Skeletal muscle satellite cell (primary cell): ENCODE data around the gene NEK1.

Experiments
- H3K27me3 ChIP-seq: 2 replicates; pipeline ENCODE4 v1.7.0; 2013; ENCODE audit warnings: low read length; ENCODE audit not compliant: control insufficient read depth, insufficient read depth
- H3K36me3 ChIP-seq: 2 replicates; pipeline ENCODE4 v1.7.0; 2013; ENCODE audit warnings: mild to moderate bottlenecking, control low read depth, low read length; ENCODE audit not compliant: insufficient read depth
- H3K4me1 ChIP-seq: 2 replicates; pipeline ENCODE4 v1.7.0; 2013; ENCODE audit warnings: low read length; ENCODE audit not compliant: control insufficient read depth, insufficient read depth
- H3K4me2 ChIP-seq: 2 replicates; pipeline ENCODE4 v1.7.0; 2013; ENCODE audit warnings: mild to moderate bottlenecking, low read length
- H3K4me3 ChIP-seq: 2 replicates; pipeline ENCODE4 v1.7.0; 2013; ENCODE audit warnings: low read length
- H3K9ac ChIP-seq: 2 replicates; pipeline ENCODE4 v1.7.0; 2013; ENCODE audit warnings: mild to moderate bottlenecking, low read depth, low read length, moderate library complexity
- H3K9me3 ChIP-seq: replicated peaks from 2 replicates; pipeline ENCODE4 v1.7.0; 2013; ENCODE audit warnings: mild to moderate bottlenecking, control low read depth, low read length

NEK1 gene

DNA sequence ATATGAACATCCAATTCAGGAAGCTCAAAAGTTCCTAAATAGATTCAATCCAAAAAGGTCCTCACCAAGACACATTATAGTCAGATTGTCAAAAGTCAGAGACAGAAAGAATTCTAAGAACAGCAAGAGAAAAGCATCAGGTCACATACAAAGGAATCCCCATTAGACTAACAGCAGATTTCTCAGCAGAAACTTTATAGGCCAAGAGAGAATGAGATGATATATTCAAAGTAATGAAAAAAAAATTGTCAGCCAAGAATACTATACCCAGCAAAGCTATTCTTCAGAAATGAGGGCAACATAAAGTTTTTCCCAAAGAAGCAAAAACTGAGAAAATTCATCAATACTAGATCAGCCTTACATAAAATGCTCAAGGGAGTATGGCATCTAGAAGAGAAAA is 235.0 kb downstream of the NEK1 start:
- Histone ChIP-seq H3K36me3 (no peaks in the 10 kb centered on the region), H3K4me3 (no peak overlapping the region), H3K4me2 (no peak overlapping the region), H3K9me3 (peaks cover 21% of the 10 kb centered on the region), H3K4me1 (no peaks in the 10 kb centered on the region), H3K27me3 (no peaks in the 10 kb centered on the region), H3K9ac (no peak overlapping the region)

DNA sequence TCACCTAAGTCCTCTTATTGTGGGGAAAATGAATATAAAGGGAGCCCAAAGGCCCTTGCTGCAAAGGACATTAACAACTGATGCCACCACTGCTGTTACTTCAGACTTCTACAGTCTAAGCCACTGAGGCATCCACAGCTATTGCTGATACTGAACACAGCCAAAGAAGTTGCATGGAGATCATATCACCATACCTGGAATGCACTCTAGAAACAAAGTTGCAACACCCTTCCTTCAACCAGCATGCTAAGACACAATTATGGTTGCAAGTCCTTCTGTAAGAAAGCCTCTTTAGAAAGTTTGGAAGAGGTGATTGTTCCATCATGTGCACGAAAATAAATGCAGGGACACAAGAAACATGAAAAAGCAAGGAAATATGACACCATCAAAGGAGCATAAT is 236.0 kb downstream of the NEK1 start:
- Histone ChIP-seq H3K9me3 (peaks cover 19% of the 10 kb centered on the region), H3K36me3 (no peaks in the 10 kb centered on the region), H3K4me2 (no peak overlapping the region), H3K9ac (no peak overlapping the region), H3K4me1 (no peaks in the 10 kb centered on the region), H3K27me3 (no peaks in the 10 kb centered on the region), H3K4me3 (no peak overlapping the region)

DNA sequence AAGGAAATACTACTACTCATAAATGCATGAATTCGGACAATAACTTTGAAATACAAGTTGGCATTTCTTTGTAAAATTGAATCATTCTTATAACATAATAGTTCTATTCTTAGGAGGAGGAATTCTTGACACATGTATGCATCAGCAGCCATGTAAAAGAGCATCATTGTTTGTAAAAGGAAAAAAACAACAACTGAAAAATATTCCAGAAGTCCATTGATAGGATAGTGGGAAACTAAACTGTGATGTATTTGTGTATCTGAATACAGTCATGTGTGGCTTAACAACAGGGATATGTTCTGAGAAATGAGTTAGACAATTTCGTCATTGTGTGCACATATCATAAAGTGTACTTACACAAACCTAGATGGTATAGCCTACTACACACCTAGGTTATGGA is 239.6 kb downstream of the NEK1 start:
- no peaks in the 10 kb centered on the region for H3K27me3 ChIP-seq
- no peaks in the 10 kb centered on the region for H3K4me1 ChIP-seq
- H3K4me2 ChIP-seq, result no peak overlapping the region
- H3K9ac ChIP-seq, result no peak overlapping the region
- no peaks in the 10 kb centered on the region for H3K36me3 ChIP-seq
- peaks cover 14% of the 10 kb centered on the region for H3K9me3 ChIP-seq
- no peak overlapping the region for H3K4me3 ChIP-seq

DNA sequence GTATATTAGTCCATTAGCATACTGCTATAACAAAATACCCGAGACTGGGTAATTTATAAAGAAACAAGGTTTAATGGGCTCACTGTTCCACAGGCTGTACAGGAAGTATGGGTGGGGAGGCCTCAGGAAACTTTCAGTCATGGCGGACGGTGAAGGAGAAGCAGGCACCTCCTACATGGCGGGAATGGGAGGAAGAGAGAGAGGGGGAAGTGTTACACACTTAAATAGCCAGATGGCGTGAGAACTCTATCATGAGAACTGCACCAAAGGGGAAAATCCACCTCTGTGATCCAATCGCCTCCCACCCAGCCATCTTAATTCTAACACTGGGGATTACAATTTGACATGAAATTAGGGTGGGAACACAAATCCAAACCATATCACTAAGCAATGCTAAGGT is 242.7 kb downstream of the NEK1 start:
- H3K9ac ChIP-seq, result no peak overlapping the region

DNA sequence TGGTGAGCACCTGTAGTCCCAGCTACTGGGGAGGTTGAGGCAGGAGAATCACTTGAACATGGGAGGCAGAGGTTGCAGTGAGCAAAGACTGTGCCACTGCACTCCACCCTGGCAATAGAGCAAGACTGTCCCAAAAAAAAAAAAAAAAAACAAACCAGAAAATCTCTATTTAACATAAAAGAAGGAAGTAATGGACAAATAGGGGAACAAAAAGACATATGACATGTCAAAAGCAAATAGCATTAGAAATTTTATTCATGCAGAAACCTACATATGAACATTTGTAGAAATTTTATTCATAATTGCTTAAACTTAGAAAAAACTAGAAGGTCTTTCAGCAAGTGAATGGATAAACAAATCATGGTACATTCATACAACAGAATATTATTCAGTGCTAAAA is 244.6 kb downstream of the NEK1 start:
- Histone ChIP-seq H3K9me3 (peaks cover 6% of the 10 kb centered on the region), H3K4me2 (no peak overlapping the region), H3K4me1 (peaks cover 6% of the 10 kb centered on the region), H3K36me3 (no peaks in the 10 kb centered on the region), H3K4me3 (no peak overlapping the region), H3K9ac (no peak overlapping the region), H3K27me3 (no peaks in the 10 kb centered on the region)

More for the DNA sequence above, 242.7 kb downstream of the NEK1 start:
- Histone ChIP-seq H3K4me2 (no peak overlapping the region), H3K36me3 (no peaks in the 10 kb centered on the region), H3K9me3 (peaks cover 6% of the 10 kb centered on the region), H3K27me3 (no peaks in the 10 kb centered on the region), H3K4me3 (no peak overlapping the region), H3K4me1 (no peaks in the 10 kb centered on the region)

DNA sequence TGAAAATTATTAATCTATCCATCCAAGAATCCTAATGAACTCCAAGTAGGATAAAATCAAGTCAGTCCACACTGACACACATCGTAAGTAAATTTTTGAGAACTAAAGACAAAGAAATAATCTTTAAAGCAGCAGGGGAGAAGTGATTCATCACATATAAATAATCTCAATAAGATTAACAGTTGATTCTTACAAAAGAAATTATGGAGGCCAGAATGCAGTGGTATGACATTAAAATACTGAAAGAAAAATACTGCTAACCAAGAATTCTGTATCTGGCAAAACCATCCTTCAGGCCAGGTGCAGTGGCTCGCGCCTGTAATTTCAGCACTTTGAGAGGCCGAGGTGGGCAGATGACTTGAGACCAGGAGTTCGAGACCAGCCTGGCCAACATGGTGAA is 245.6 kb downstream of the NEK1 start:
- Histone ChIP-seq H3K4me1 (peaks cover 6% of the 10 kb centered on the region), H3K36me3 (no peaks in the 10 kb centered on the region)

DNA sequence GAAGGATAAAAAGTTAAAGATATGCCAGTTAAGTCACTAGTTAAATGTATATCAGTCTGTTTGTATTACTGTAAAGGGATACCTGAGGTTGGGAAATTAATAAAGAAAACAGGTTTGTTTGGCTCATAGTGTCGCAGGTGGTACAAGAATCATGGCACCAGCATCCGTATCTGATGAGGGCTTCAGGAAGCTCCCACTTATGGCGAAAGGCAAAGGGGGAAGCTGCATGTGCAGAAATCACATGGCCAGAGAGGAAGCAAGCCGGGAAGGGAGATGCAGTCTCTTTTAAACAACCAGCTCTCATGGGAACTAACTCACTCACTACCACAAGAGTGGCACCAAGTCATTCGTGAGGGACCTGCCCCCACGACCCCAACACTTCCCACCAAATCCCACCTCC is 249.8 kb downstream of the NEK1 start:
- Histone ChIP-seq H3K9me3 (peaks cover 6% of the 10 kb centered on the region), H3K36me3 (no peaks in the 10 kb centered on the region), H3K9ac (no peak overlapping the region), H3K4me1 (peaks cover 6% of the 10 kb centered on the region), H3K27me3 (no peaks in the 10 kb centered on the region), H3K4me2 (no peak overlapping the region), H3K4me3 (no peak overlapping the region)

More for the DNA sequence above, 245.6 kb downstream of the NEK1 start:
- Histone ChIP-seq H3K4me3 (no peak overlapping the region), H3K9ac (no peak overlapping the region), H3K4me2 (no peak overlapping the region), H3K27me3 (no peaks in the 10 kb centered on the region), H3K9me3 (peaks cover 6% of the 10 kb centered on the region)

DNA sequence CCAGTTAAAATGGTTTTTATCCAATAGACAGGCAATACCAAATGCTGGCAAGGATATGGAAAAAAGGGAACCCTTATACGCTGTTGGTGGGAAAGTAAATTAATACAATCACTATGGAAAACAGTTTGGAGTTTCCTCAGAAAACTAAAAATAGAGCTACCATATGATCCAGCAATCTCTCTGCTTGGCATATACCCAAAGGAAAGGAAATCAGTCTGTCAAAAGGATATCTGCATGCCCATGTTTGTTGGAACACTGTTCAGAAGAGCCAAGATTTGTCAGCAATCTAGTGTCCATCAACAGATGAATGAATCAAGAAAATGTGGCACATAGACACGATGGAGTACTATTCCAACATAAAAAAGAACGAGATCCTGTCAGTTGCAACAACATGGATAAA is 250.6 kb downstream of the NEK1 start:
- Histone ChIP-seq H3K9ac (no peak overlapping the region), H3K9me3 (peaks cover 3% of the 10 kb centered on the region), H3K4me2 (no peak overlapping the region), H3K4me3 (no peak overlapping the region), H3K27me3 (no peaks in the 10 kb centered on the region), H3K36me3 (no peaks in the 10 kb centered on the region), H3K4me1 (peaks cover 6% of the 10 kb centered on the region)

DNA sequence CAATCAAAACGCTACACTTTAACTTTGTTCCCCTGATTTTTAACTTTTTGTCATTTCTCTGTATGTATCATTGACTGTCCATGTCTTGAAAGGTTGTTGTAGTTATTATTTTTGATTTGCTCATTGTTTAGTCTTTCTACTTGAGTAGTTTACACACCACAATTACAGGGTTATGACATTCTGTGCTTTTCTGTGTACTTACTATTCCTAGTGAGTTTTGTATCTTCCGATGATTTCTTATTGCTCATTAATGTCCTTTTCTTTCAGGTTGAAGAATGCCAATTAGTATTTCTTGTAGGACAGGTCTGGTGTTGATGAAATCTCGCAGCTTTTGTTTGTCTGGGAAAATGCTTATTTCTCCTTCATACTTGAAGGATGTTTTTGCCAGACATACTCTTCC is 252.4 kb downstream of the NEK1 start:
- no peak overlapping the region for H3K9ac ChIP-seq
- no peak overlapping the region for H3K4me3 ChIP-seq
- H3K27me3 ChIP-seq, result no peaks in the 10 kb centered on the region
- peaks cover 6% of the 10 kb centered on the region for H3K4me1 ChIP-seq
- no peaks in the 10 kb centered on the region for H3K36me3 ChIP-seq
- H3K9me3 ChIP-seq, result no peaks in the 10 kb centered on the region
- H3K4me2 ChIP-seq, result no peak overlapping the region

DNA sequence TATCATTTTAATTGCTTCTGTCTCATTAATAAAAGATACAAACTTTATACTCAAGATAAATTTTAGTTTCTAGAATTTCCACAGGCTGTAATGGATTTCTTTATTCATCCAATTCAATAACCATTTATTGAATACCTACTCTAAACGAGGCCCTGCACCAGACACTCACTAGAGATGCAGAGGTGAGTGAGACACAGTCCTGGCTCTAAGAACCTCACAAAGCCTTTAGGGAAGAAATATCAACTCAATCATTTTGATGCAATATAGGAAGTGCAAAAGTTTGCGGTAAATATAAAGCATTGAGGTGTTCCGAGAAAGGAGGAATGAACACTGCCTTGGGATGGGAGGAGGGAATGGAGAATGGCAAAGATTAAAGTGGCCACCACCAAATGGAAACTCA is 260.0 kb downstream of the NEK1 start:
- Histone ChIP-seq H3K4me3 (no peak overlapping the region), H3K27me3 (no peaks in the 10 kb centered on the region), H3K4me1 (no peaks in the 10 kb centered on the region), H3K9me3 (no peaks in the 10 kb centered on the region), H3K9ac (no peak overlapping the region), H3K36me3 (no peaks in the 10 kb centered on the region), H3K4me2 (no peak overlapping the region)

DNA sequence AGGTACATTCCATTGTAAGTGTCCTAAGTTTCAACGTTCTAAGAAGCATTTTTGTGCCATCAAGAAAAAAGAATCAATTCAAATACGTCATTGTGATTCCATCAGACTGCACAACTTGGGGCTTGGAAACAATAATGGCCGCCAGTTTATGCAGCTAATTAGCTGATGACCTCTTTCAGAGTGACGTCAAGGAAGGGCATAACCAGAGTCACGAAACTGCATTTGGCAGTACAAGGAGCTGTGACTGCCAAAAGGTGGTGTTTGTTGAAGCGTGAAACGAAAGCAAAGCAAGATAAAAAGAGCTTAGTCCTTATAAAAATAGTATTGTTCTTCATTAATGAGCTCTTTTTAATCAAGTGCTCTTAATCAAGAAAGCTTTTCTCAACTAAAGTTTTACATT is 260.5 kb downstream of the NEK1 start:
- no peaks in the 10 kb centered on the region for H3K27me3 ChIP-seq
- no peak overlapping the region for H3K9ac ChIP-seq
- H3K9me3 ChIP-seq, result no peaks in the 10 kb centered on the region
- no peak overlapping the region for H3K4me2 ChIP-seq
- H3K4me1 ChIP-seq, result no peaks in the 10 kb centered on the region
- no peaks in the 10 kb centered on the region for H3K36me3 ChIP-seq
- no peak overlapping the region for H3K4me3 ChIP-seq

DNA sequence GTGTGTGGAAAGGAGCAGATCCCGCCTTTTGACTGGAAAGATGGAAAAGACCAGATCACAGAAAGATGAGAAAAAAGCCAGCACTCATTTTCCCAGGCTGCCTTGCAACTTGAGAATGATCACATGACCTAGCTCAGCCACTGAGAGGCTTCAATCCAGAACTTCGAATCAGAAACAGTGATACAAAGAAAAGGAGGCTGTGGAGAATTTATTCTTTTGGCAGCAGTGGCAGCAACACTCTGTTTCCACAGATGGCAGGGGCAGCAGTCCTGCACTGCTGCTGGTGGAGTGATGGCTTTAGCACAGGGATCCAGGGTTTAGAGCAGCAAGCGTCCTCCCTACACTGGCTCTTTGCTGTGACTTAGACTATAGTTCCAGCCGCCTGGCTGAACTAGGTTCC is 263.8 kb downstream of the NEK1 start:
- H3K9me3 ChIP-seq, result no peaks in the 10 kb centered on the region
- H3K9ac ChIP-seq, result no peak overlapping the region
- no peak overlapping the region for H3K4me3 ChIP-seq
- H3K4me1 ChIP-seq, result peaks cover 16% of the 10 kb centered on the region
- H3K4me2 ChIP-seq, result no peak overlapping the region
- no peaks in the 10 kb centered on the region for H3K36me3 ChIP-seq
- H3K27me3 ChIP-seq, result no peaks in the 10 kb centered on the region
